Sigmoid colon (tissue), 7 donors: Measurements from ENCODE around the gene CTH. TPM values are rescaled to one million over a fixed set of nuclear protein-coding genes. Genes with fewer than 3 reads are reported as not detected.
"Not testable (repeated sequence)": the region's sequence is repeated elsewhere in the genome, so short reads cannot be mapped to it uniquely, and the experiment has no call there.

Experiments
- DNase-seq: peaks from one replicate; pipeline ENCODE4 v3.0.0-alpha.2; 2019
- H3K27ac ChIP-seq, 4 donors: fragments of 200-600 bp; sonication (generic); one replicate each; pipeline ENCODE4 v1.5.1; 2016 to 2019; ENCODE audit warnings: mild to moderate bottlenecking in 1 of 4
- H3K27me3 ChIP-seq, 3 donors: fragments of 200-600 bp; sonication (generic); one replicate each; pipeline ENCODE4 v1.5.1; 2019; ENCODE audit warnings: mild to moderate bottlenecking in 1 of 3
- H3K36me3 ChIP-seq, 4 donors: fragments of 200-600 bp; sonication (generic); one replicate each; pipeline ENCODE4 v1.5.1; 2016 to 2019
- H3K4me1 ChIP-seq, 4 donors: fragments of 200-600 bp; sonication (generic); one replicate each; pipeline ENCODE4 v1.5.1; 2017 to 2019
- H3K4me3 ChIP-seq, 4 donors: fragments of 200-600 bp; sonication (generic); one replicate each; pipeline ENCODE4 v1.5.1; 2017 to 2019; ENCODE audit warnings: mild to moderate bottlenecking in 2 of 4, moderate library complexity in 1 of 4
- H3K9me3 ChIP-seq, 4 donors: fragments of 200-600 bp in 3 of 4; sonication (generic) in 3 of 4; one replicate each; pipeline versions ENCODE4 v1.5.1 to v1.6.1; 2013 to 2019
- EP300 ChIP-seq, 4 donors: sonication (generic); formaldehyde crosslinking; IDR thresholded peaks; one replicate each; pipeline ENCODE4 v1.6.1; 2017; ENCODE audit warnings: antibody characterized with exemption in 4 of 4
- POLR2A ChIP-seq, 2 donors: fragments of 450-650 bp; IDR thresholded peaks; one replicate each; pipeline ENCODE4 v1.6.1; 2016; ENCODE audit warnings: antibody characterized with exemption in 2 of 2, mild to moderate bottlenecking in 2 of 2, moderate library complexity in 2 of 2
- POLR2AphosphoS5 ChIP-seq, 4 donors: sonication (generic); formaldehyde crosslinking; IDR thresholded peaks; one replicate each; pipeline ENCODE4 v1.6.1; 2017; ENCODE audit warnings: antibody characterized with exemption in 4 of 4
- WGBS, 2 donors: extraction: QIAGEN DNeasy Blood & Tissue Kit; methylation state at CpG; one replicate each; pipeline ENCODE4 v1.1.7; 2013; 5-methylcytosine and 5-hydroxymethylcytosine counted together
- intact Hi-C: fragments of 100-400 bp; cut with DNase I; formaldehyde crosslinking; loops from one replicate; pipeline ENCODE4 v1.15.1; 2023
- polyA plus RNA-seq, 3 donors: library from polyadenylated mRNA; stranded (reverse); fragments of 200-250 nt; gene quantifications; one replicate each; pipeline ENCODE4 v1.2.3, GENCODE V29; 2013
- total RNA-seq, 4 donors: library from RNA; depleted of rRNA; stranded (reverse); fragments of >200 nt; gene quantifications; one replicate each; pipeline ENCODE4 v1.1.0, GENCODE V29; 2016
- TF ChIP-seq, protein P1 (sequence below), 4 experiments: fragments of 450-650 bp in 3 of 4; fragments of 200-600 bp in 1 of 4; IDR thresholded peaks; one replicate each; pipeline ENCODE4 v1.5.1; 2016 to 2019; ENCODE audit warnings: antibody characterized with exemption in 4 of 4, mild to moderate bottlenecking in 3 of 4, moderate library complexity in 2 of 4
- donor health status: healthy with polysubstance abuse.
- donor health status: Bipolar disorder and iron deficiency.
- donor health status: healthy.

Gene CTH
- total and polyA plus RNA-seq, 7 donors, result 1.1 to 5.5 (median 4.6) TPM

GRCh38 chr1:70459496-70460225 is 48.6 kb downstream of the CTH start:
- Histone ChIP-seq H3K27ac (no peak overlapping the region), H3K4me3 (no peak overlapping the region), H3K9me3 (no peaks in the 10 kb centered on the region), H3K27me3 (no peaks in the 10 kb centered on the region), H3K4me1 (no peaks in the 10 kb centered on the region), H3K36me3 (no peaks in the 10 kb centered on the region)
- WGBS, 2 donors, result 86 to 96% methylated on average over 4 of the region's 4 CpGs
- TF ChIP-seq EP300 (IDR thresholded peaks at IDR 0.05) (no peak), POLR2AphosphoS5 (IDR thresholded peaks at IDR 0.05) (no peak)
- TF ChIP-seq, protein P1, sequence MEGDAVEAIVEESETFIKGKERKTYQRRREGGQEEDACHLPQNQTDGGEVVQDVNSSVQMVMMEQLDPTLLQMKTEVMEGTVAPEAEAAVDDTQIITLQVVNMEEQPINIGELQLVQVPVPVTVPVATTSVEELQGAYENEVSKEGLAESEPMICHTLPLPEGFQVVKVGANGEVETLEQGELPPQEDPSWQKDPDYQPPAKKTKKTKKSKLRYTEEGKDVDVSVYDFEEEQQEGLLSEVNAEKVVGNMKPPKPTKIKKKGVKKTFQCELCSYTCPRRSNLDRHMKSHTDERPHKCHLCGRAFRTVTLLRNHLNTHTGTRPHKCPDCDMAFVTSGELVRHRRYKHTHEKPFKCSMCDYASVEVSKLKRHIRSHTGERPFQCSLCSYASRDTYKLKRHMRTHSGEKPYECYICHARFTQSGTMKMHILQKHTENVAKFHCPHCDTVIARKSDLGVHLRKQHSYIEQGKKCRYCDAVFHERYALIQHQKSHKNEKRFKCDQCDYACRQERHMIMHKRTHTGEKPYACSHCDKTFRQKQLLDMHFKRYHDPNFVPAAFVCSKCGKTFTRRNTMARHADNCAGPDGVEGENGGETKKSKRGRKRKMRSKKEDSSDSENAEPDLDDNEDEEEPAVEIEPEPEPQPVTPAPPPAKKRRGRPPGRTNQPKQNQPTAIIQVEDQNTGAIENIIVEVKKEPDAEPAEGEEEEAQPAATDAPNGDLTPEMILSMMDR (IDR thresholded peaks at IDR 0.05), result no peak
- no peak for DNase-seq
- intact Hi-C loops, result no loop called here

DNA sequence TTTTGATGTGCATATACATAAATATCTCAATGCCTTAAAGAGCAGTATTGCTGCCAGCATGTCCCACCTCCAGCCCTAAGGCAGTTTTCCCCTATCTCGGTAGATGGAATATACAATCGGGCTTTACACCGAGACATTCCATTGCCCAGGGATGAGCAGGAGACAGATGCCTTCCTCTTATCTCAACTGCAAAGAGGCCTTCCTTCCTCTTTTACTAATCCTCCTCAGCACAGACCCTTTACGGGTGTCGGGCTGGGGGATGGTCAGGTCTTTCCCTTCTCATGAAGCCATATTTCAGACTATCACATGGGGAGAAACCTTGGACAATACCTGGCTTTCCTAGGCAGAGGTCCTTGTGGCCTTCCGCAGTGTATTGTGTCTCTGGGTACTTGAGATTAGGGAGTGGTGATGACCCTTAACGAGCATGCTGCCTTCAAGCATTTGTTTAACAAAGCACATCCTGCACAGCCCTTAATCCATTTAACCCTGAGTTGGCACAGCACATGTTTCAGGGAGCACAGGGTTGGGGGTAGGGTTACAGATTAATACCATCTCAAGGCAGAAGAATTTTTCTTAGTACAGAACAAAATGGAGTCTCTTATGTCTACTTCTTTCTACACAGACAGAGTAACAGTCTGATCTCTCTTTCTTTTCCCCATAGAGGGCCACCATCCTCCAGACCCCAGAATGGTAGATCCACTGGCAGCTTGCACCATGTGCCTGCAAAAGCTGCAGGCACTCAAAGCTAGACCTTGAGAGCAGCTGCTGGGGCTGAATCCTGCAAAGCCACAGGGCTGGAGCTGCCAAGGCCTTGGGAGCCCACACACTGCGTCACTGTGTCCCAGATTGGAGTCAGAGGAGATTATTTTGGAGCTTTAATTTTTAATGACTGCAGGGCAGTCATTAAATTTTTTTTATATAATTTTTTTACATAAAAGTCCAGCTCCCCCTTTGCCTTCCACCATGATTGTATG is 50.0 kb downstream of the CTH start:
- DNase-seq, H3K27ac ChIP-seq, intact Hi-C loops, H3K27me3 ChIP-seq, H3K36me3 ChIP-seq, H3K9me3 ChIP-seq, H3K4me1 ChIP-seq, H3K4me3 ChIP-seq: not testable (repeated sequence)
- 64 to 74% methylated on average over 8 of the region's 8 CpGs for WGBS, 2 donors

- no peak overlapping the region for H3K27ac ChIP-seq
- intact Hi-C loops, result no loop called here
- H3K27me3 ChIP-seq, result no peaks in the 10 kb centered on the region
- H3K4me1 ChIP-seq, result no peaks in the 10 kb centered on the region
- 35 to 63% methylated on average over 1 of the region's 1 CpG for WGBS, 2 donors
- H3K4me3 ChIP-seq, result no peak overlapping the region
- H3K36me3 ChIP-seq, result no peaks in the 10 kb centered on the region
- DNase-seq, result no peak
- no peaks in the 10 kb centered on the region for H3K9me3 ChIP-seq
- TF ChIP-seq POLR2AphosphoS5 (IDR thresholded peaks at IDR 0.05), result no peak
- TF ChIP-seq, protein P1 (IDR thresholded peaks at IDR 0.05), result no peak
- no peak for TF ChIP-seq POLR2A (IDR thresholded peaks at IDR 0.05)
- TF ChIP-seq EP300 (IDR thresholded peaks at IDR 0.05), result no peak
Observed at GRCh38 chr1:70462611-70463010, 51.5 kb downstream of the CTH start.

DNA sequence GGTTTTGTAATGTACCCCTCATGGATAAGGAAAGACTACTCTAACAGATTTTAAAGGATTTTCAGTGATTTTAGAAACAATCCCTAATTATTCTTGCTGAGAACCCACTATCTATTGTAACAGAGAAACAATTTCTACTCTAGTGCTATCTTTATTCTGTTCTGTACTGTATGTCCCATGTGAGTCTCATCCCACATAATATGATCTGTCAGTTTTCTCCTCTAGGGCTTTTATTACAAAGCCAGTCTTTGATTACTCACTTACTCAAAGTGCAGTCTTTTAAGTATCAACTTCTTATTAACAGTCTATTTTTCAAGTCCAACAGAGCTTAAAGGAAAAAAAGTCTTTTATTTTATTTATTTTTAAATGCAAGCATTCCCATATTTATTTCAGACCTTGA is 54.8 kb downstream of the CTH start:
- DNase-seq, result no peak
- H3K27me3 ChIP-seq, result no peaks in the 10 kb centered on the region
- H3K9me3 ChIP-seq, result no peaks in the 10 kb centered on the region
- TF ChIP-seq POLR2AphosphoS5 (IDR thresholded peaks at IDR 0.05) (no peak), EP300 (IDR thresholded peaks at IDR 0.05) (no peak), POLR2A (IDR thresholded peaks at IDR 0.05) (no peak)
- TF ChIP-seq, protein P1 (IDR thresholded peaks at IDR 0.05), result no peak
- intact Hi-C loops, result no loop called here
- H3K4me1 ChIP-seq, result no peaks in the 10 kb centered on the region
- H3K36me3 ChIP-seq, result no peaks in the 10 kb centered on the region
- H3K27ac ChIP-seq, result no peak overlapping the region
- H3K4me3 ChIP-seq, result no peak overlapping the region

GRCh38 chr1:70467531-70467930 is 56.5 kb downstream of the CTH start:
- no peak overlapping the region for H3K27ac ChIP-seq
- no peak overlapping the region for H3K4me3 ChIP-seq
- TF ChIP-seq POLR2A (IDR thresholded peaks at IDR 0.05) (no peak), EP300 (IDR thresholded peaks at IDR 0.05) (no peak), POLR2AphosphoS5 (IDR thresholded peaks at IDR 0.05) (no peak)
- TF ChIP-seq, protein P1 (IDR thresholded peaks at IDR 0.05), result no peak
- DNase-seq, result no peak
- no peaks in the 10 kb centered on the region for H3K4me1 ChIP-seq
- H3K36me3 ChIP-seq, result no peaks in the 10 kb centered on the region
- H3K9me3 ChIP-seq, result no peaks in the 10 kb centered on the region
- intact Hi-C loops, result no loop called here
- H3K27me3 ChIP-seq, result no peaks in the 10 kb centered on the region
- 86 to 87% methylated on average over 6 of the region's 6 CpGs for WGBS, 2 donors
